PC-9 (cell line): Measurements from ENCODE around the gene ZNF787.

Source experiments
- CTCF ChIP-seq: fragments of 200-600 bp; sonication (generic); conservative IDR thresholded peaks from 2 replicates; pipeline ENCODE4 v1.6.1; 2017; ENCODE audit warnings: mixed run types, antibody characterized with exemption, mild to moderate bottlenecking, moderate library complexity
- EZH2 ChIP-seq: fragments of 200-600 bp; sonication (generic); IDR thresholded peaks from 2 replicates; pipeline ENCODE4 v1.8.0; 2017; ENCODE audit warnings: antibody characterized with exemption, low read depth

- TF ChIP-seq CTCF (no peak), EZH2 (no peak)
These were observed 32.4 kb downstream of the ZNF787 start for GRCh38 chr19:56088497-56089215.
